GM23248 (cell line): ENCODE results near the gene CASP12. TPM values are rescaled to one million over a fixed set of nuclear protein-coding genes. Genes with fewer than 3 reads are reported as not detected.

Source experiments
- DNase-seq: peaks from one replicate; pipeline ENCODE4 v3.0.0-alpha.2; 2015
- H2AFZ ChIP-seq: fragments of 200-600 bp; sonication (generic); 2 replicates; pipeline ENCODE4 v1.6.1; 2016; ENCODE audit warnings: antibody characterized with exemption
- H3F3A ChIP-seq: fragments of 200-600 bp; sonication (generic); 2 replicates; pipeline ENCODE4 v1.6.1; 2016; ENCODE audit warnings: mild to moderate bottlenecking, antibody characterized with exemption, mixed run types; ENCODE audit not compliant: insufficient read depth
- H3K27ac ChIP-seq: fragments of 200-600 bp; sonication (generic); 2 replicates; pipeline ENCODE4 v1.5.1; 2016; ENCODE audit warnings: mild to moderate bottlenecking
- H3K27me3 ChIP-seq: fragments of 200-600 bp; sonication (generic); replicated peaks from 2 replicates; pipeline ENCODE4 v1.6.1; 2016; ENCODE audit warnings: mild to moderate bottlenecking; ENCODE audit not compliant: insufficient read depth
- H3K36me3 ChIP-seq: fragments of 200-600 bp; sonication (generic); 2 replicates; pipeline ENCODE4 v1.6.1; 2016; ENCODE audit warnings: low read depth, mild to moderate bottlenecking
- H3K4me1 ChIP-seq: fragments of 200-600 bp; sonication (generic); 2 replicates; pipeline ENCODE4 v1.6.1; 2016; ENCODE audit warnings: mild to moderate bottlenecking; ENCODE audit not compliant: insufficient read depth
- H3K4me2 ChIP-seq: fragments of 200-600 bp; sonication (generic); one replicate; pipeline ENCODE4 v1.6.1; 2016; ENCODE audit warnings: mild to moderate bottlenecking; ENCODE audit not compliant: unreplicated experiment
- H3K4me3 ChIP-seq: fragments of 200-600 bp; sonication (generic); 2 replicates; pipeline ENCODE4 v1.5.1; 2016; ENCODE audit warnings: mild to moderate bottlenecking
- H3K79me2 ChIP-seq: fragments of 200-600 bp; sonication (generic); 2 replicates; pipeline ENCODE4 v1.6.1; 2016; ENCODE audit warnings: mild to moderate bottlenecking; ENCODE audit not compliant: insufficient read depth
- H3K9ac ChIP-seq: fragments of 200-600 bp; sonication (generic); 2 replicates; pipeline ENCODE4 v1.6.1; 2016; ENCODE audit warnings: mild to moderate bottlenecking
- H3K9me2 ChIP-seq: fragments of 200-600 bp; sonication (generic); 2 replicates; pipeline ENCODE4 v1.6.1; 2016; ENCODE audit warnings: mixed run types, mild to moderate bottlenecking, moderate library complexity; ENCODE audit not compliant: insufficient read depth
- H3K9me3 ChIP-seq: fragments of 200-600 bp; sonication (generic); one replicate; pipeline ENCODE4 v1.6.1; 2017; ENCODE audit warnings: low read depth
- H4K20me1 ChIP-seq: fragments of 200-600 bp; sonication (generic); 2 replicates; pipeline ENCODE4 v1.6.0; 2016; ENCODE audit not compliant: insufficient read depth
- EZH2 ChIP-seq: fragments of 200-600 bp; sonication (generic); IDR thresholded peaks from 2 replicates; pipeline ENCODE4 v1.6.1; 2018; ENCODE audit warnings: antibody characterized with exemption, mild to moderate bottlenecking; ENCODE audit not compliant: insufficient read depth, poor library complexity, severe bottlenecking
- EZH2phosphoT487 ChIP-seq: fragments of 200-600 bp; sonication (generic); IDR thresholded peaks from 2 replicates; pipeline ENCODE4 v1.6.1; 2018; ENCODE audit warnings: antibody characterized with exemption, moderate library complexity, mild to moderate bottlenecking, low read depth; ENCODE audit not compliant: insufficient read depth
- WGBS, 2 experiments: methylation state at CpG; one replicate each; pipeline ENCODE4 v1.1.6; 2015 to 2017; ENCODE audit warnings: low lambda C conversion rate in 2 of 2, low coverage in 1 of 2; ENCODE audit errors: missing lambda C conversion rate in 2 of 2; 5-methylcytosine and 5-hydroxymethylcytosine counted together
- in situ Hi-C: fragments of 300-500 bp; cut with MboI; formaldehyde crosslinking; loops from 2 replicates; pipeline ENCODE4 v1.15.0; 2020
- polyA plus RNA-seq: library from polyadenylated mRNA; unstranded; fragments of >200 nt; fragmentation: Nextera tagmentation; extraction: Ambion mirVana; gene quantifications from 2 replicates; pipeline ENCODE4 v1.2.1, GENCODE V29; 2016
- total RNA-seq: library from RNA; depleted of rRNA; stranded (reverse); fragments of >200 nt; shearing (Covaris generic); gene quantifications from 2 replicates; pipeline ENCODE4 v1.2.3, GENCODE V29; 2014

Gene CASP12
- total and polyA plus RNA-seq, 2 experiments from 2014 or later, result not detected

DNA sequence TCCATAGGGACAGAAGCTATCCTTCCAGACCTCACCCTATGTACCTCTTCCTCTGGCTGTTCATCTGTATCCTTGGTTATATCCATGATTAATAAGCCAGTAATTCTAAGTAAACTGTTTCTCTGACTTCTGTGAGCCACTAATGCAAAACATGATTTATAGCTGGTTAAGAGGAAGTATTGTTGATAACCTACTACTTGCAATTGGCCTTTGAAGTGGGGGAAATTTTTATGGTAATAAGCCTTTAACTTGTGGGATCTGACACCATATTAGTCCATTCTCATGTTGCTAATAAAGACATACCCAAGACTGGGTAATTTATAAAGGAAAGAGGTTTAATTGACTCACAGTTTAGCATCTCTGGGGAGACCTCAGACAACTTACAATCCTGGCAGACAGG, 21.9 kb downstream of the CASP12 start:
- DNase-seq, result no peak
- H3K4me2 ChIP-seq, result no peak overlapping the region
- H3K9ac ChIP-seq, result no peak overlapping the region
- H3K4me1 ChIP-seq, result no peaks in the 10 kb centered on the region
- in situ Hi-C loops, result no loop called here
- H3F3A ChIP-seq, result no peaks in the 10 kb centered on the region
- H2AFZ ChIP-seq, result no peak overlapping the region
- no peaks in the 10 kb centered on the region for H4K20me1 ChIP-seq
- no peak overlapping the region for H3K27ac ChIP-seq
- no peaks in the 10 kb centered on the region for H3K27me3 ChIP-seq
- no peaks in the 10 kb centered on the region for H3K9me2 ChIP-seq
- H3K79me2 ChIP-seq, result no peaks in the 10 kb centered on the region
- H3K4me3 ChIP-seq, result no peak overlapping the region
- TF ChIP-seq EZH2phosphoT487 (no peak), EZH2 (no peak)
- H3K36me3 ChIP-seq, result no peaks in the 10 kb centered on the region
- H3K9me3 ChIP-seq, result no peaks in the 10 kb centered on the region

DNA sequence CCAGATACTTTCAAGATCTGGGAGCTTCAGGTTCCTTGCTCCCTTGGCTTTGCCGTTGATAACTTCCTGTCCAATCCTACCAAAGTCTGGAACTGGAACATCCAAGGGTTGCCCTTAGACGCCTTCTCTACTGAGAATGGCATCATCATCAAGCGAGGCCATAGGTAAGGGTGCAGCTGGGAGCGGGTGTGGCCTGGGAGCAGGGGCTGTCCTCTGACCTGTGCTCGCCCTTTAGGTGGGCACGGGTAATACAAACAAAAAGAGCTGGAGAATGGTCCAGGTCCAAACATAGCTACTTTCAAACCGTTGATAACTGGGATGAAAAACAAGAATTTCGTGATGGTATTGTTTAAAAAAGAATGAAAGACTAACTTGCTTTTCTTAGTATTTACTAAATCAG, 25.0 kb downstream of the CASP12 start:
- no peak overlapping the region for H3K9ac ChIP-seq
- no peak for DNase-seq
- no peaks in the 10 kb centered on the region for H3K36me3 ChIP-seq
- TF ChIP-seq EZH2 (no peak), EZH2phosphoT487 (no peak)
- H3K4me3 ChIP-seq, result no peak overlapping the region
- in situ Hi-C loops, result no loop called here
- H3K27ac ChIP-seq, result no peak overlapping the region
- no peaks in the 10 kb centered on the region for H3K4me1 ChIP-seq
- H2AFZ ChIP-seq, result no peak overlapping the region
- H3K9me2 ChIP-seq, result no peaks in the 10 kb centered on the region
- no peaks in the 10 kb centered on the region for H3K79me2 ChIP-seq
- no peak overlapping the region for H3K4me2 ChIP-seq
- H3F3A ChIP-seq, result no peaks in the 10 kb centered on the region
- H4K20me1 ChIP-seq, result no peaks in the 10 kb centered on the region
- WGBS, 2 experiments, result 66 to 72% methylated on average over 8 of the region's 8 CpGs
- no peaks in the 10 kb centered on the region for H3K27me3 ChIP-seq
- no peaks in the 10 kb centered on the region for H3K9me3 ChIP-seq

DNA sequence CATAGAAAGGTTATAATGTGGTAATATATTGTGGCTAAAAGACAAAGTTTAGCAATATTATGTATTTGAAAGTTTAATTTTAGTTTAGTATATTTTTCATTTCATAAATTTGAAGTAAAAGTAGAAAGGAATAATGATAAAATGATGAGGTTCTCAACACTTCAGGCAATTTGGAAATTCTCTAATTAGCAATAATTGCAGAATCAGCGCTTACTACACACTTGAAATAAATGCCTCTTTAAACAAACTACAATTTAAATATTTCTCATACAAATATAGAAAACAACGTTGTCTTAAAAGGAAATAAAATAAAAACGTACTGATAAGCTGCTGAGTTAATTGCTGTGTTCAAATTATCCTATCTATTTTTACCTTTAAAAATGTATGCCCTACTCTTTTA, 25.9 kb downstream of the CASP12 start:
- H2AFZ ChIP-seq, result no peak overlapping the region
- WGBS, 2 experiments, result 62 to 66% methylated on average over 3 of the region's 3 CpGs
- TF ChIP-seq EZH2 (no peak), EZH2phosphoT487 (no peak)

DNA sequence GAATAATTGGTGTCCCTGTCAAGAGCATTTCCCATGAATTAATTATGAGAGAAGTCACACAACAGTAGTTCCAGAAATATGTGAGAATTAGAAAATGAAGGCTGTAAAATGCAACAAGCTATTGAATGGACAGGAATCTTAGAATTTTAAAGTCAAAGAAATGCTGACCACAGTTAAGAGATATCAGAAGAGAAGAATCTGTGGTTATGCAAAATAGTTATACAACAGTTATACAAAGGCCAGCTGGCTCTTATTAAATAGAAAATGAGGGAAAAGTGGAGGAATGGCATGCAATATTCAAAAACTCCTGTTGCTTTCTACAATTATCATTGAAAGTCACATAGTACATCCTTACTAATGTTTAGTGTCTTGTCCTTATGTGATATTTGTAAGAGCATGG, 27.4 kb downstream of the CASP12 start:
- Histone ChIP-seq H3K4me1 (no peaks in the 10 kb centered on the region), H3F3A (no peaks in the 10 kb centered on the region), H3K27me3 (no peaks in the 10 kb centered on the region), H3K4me3 (no peak overlapping the region), H3K9me2 (no peaks in the 10 kb centered on the region), H2AFZ (no peak overlapping the region), H3K9ac (no peak overlapping the region), H4K20me1 (no peaks in the 10 kb centered on the region), H3K79me2 (no peaks in the 10 kb centered on the region), H3K27ac (no peak overlapping the region), H3K4me2 (no peak overlapping the region), H3K9me3 (no peaks in the 10 kb centered on the region), H3K36me3 (no peaks in the 10 kb centered on the region)
- TF ChIP-seq EZH2 (no peak), EZH2phosphoT487 (no peak)
- DNase-seq, result peak; percentile 3
- in situ Hi-C loops, result no loop called here

More for the DNA sequence above, 25.9 kb downstream of the CASP12 start:
- Histone ChIP-seq H3K36me3 (no peaks in the 10 kb centered on the region), H3K9ac (no peak overlapping the region), H3F3A (no peaks in the 10 kb centered on the region), H3K27me3 (no peaks in the 10 kb centered on the region), H4K20me1 (no peaks in the 10 kb centered on the region), H3K9me3 (no peaks in the 10 kb centered on the region), H3K79me2 (no peaks in the 10 kb centered on the region), H3K27ac (no peak overlapping the region), H3K4me1 (no peaks in the 10 kb centered on the region), H3K9me2 (no peaks in the 10 kb centered on the region), H3K4me3 (no peak overlapping the region), H3K4me2 (no peak overlapping the region)
- in situ Hi-C loops, result no loop called here
- DNase-seq, result no peak

DNA sequence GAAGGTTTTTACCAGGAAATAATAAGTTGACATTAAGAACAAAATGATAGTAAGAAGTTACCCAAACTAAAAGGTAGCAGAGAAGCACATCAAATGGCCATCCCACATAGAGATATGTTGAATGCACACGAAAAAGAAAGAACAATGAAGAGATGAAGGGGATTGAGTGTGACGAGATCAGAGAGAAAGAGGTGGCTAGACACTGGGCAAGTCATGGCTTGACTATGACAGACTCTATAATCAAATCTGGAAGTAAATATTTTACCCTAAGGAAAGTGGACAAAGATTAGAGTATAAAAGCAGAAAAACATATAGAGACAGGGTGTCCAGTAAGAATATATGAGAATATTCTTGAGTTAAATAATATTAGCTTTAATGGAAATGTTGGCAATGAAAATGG, 31.4 kb downstream of the CASP12 start:
- Histone ChIP-seq H2AFZ (no peak overlapping the region), H3K27me3 (no peaks in the 10 kb centered on the region), H3F3A (no peaks in the 10 kb centered on the region), H3K4me2 (no peak overlapping the region), H3K79me2 (no peaks in the 10 kb centered on the region), H3K36me3 (no peaks in the 10 kb centered on the region), H3K9me3 (no peaks in the 10 kb centered on the region), H4K20me1 (no peaks in the 10 kb centered on the region), H3K4me3 (no peak overlapping the region), H3K27ac (no peak overlapping the region), H3K4me1 (no peaks in the 10 kb centered on the region), H3K9ac (no peak overlapping the region), H3K9me2 (no peaks in the 10 kb centered on the region)
- 11 to 16% methylated on average over 2 of the region's 2 CpGs for WGBS, 2 experiments
- DNase-seq, result no peak
- in situ Hi-C loops, result no loop called here
- TF ChIP-seq EZH2 (no peak), EZH2phosphoT487 (no peak)
